Activated CD8-positive, alpha-beta memory T cell treated with anti-CD3 and anti-CD28 coated beads, Interleukin-2, amount 50 U/mL, for 48 hours (primary cell): ENCODE results near the gene LSP1.

ENCODE experiments used
- DNase-seq: peaks from one replicate; pipeline ENCODE4 v3.0.0-alpha.2; 2020

The LSP1 gene

DNA sequence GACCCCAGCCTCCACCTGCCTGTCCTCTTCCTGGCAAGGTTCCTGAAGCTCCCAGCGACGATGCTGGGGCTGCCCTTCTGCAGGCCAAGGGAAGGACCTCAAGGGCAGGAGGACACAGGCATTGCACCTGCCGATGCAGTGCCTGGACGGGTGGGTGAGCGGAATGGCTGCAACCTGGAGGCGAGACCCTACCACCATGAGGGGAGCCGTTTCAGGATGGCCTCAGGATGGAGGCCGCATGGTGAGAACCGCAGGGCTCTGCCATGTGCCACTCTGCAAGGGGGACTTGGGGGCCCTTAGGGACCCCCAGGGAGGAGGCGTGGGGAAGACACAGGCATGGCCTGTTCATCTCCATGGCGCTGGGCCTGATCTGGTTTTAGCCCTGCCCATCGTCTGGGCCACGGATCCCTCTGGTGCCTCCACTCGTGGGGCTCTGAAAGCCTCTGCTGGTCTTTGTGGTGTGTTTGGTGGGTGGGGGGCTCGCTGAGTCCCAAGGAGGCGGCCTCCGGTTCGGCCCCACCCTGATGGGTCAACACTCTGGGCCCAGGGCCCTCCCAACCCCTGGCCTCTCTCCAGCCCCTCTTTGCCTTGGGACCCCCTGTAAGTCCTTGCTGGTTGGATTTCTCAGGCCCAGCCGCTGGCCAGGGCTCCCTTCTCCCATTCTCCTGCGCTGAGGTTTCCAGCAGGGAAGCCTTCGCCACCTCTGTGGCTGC is 1.3 kb upstream of the LSP1 start:
- DNase-seq: no peak

- no peak for DNase-seq
Measured at GRCh38 chr11:1852271-1852876, 510 bp upstream of the LSP1 start.

DNA sequence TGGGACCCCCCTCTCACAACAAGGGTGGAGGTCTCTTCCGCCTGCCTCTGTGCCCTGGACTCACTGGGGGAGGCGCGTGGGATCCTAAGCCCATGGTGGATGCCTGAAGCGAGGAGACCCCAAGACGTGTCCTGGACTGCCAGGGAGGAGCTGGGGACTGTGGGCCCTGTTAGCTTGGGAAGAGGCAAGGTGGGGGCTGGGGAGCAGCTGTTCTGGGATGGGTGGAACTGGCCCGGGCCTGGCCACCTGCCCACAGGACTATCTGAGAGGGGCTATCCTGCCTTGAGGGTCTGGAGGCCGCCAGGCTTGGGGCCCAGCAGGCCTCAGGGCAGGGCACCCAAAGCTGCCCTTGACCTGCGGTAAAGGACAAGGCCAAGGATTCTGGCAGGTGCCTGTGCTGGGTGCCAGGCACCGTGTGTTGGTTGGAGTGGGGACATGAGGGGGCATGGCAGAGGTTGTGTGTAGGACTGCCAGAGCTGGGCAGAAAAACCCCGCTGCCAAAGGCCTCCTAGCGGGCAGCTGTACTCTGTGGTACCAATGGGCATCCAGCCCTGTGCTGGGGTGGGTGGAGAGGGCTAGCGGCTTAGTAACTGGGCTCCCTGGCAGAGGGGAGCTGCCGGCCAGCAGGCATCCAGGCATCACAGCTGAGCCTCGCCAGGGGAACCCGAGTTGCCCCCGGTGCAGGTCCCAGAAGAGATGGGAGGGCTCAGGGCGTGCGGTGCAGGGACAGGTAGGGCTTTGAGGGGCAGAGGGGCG is 670 bp downstream of the LSP1 start:
- peak; percentile 68 for DNase-seq

DNA sequence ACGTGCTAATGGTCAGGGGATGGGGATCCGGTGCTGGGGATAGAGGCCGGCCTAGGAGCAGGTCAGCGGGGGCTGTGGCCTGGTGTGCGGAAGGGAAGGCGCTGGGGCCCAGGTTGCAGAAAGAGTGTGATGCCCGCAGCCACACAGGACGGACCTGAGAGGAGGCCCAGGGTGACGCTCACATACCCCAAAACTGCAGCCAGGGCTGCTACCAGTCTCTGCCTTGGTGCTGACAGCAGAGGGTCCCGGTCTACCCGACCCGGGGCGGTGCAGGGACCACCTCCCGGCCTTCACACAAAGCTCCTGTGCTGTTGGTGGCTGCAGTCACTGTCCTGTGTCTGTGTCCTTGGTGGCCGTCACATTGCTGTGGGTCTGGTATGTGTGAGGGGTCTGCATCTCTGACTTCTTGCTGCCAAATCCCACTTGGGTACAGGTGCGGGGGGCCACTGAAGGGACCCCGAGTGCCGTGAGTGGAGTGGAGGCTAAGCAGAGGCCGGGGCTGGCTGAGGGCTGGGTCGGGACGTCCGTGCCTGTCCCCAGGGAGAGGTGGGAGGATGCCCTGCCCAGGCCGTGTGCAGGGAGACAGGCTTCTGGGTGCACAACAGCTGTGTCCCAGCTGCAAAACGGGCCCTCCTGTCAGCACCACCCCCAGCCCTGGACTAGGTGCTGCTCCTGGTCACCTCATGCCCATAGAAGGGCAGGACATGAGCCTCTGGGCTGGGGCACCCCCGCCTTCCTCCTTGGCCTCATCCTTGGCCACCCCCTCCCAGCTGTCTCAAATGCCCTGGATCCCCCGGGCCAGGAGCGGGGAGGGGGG is 1.5 kb downstream of the LSP1 start:
- no peak for DNase-seq

GRCh38 chr11:1854949-1855885 is 2.3 kb downstream of the LSP1 start:
- DNase-seq: peak; percentile 72

- no peak for DNase-seq
Measured at GRCh38 chr11:1855886-1856265, 3.0 kb downstream of the LSP1 start.

DNA sequence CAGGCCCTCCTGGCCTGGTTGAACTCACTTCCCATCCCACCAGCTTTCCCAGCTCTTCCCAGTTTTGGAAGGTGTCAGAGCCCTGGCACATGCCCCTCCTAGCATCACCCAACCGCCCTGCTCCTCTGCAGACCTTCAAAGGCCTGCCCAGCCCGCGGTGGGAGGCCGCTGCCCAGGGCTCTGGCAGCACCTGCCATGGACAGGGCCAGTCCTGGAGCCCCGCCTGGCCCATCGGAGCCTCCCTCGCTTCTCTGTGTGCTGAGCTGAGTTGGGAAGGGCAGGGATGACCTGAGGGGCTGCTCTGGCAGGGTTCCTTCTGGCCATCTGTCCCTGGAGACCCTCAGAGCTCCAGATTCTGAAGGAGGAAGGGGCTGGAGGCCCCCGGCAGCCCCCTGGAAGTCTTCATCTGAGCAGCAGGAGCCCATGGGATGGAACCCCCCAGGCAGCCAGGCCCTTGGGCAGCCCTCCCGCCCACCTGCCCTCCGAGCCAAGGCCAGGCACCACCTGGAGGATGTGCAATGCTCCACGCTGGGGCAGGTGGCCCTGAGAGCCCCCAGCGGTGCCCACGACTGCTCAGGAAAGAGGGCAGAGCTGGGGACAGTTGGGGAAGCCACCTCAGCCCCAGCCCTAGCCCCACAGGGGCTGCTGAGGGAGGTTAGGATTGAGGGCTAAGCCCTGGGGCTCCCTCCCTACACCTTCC is 3.6 kb downstream of the LSP1 start:
- DNase-seq: no peak

DNA sequence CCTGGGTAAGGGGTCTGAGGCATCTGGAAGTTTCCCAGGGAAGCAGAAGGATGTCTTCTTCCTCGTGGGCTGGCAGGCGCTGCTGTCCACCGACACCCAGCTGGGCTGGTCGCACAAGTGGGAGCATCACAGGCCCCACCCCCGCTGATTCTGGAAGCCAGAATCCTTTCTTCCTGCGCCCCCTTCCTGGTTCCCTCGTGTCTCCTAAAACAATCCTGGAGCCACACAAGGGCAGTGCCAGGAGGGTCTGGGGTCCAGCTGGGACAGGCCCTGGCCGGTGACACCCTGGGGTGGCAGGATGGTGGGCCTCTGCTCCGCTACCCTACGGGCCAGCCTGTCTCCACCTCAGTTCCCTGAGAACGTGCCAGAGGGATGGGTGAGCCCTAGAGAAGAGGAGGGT is 4.2 kb downstream of the LSP1 start:
- no peak for DNase-seq

GRCh38 chr11:1858154-1858553 is 5.3 kb downstream of the LSP1 start:
- no peak for DNase-seq

GRCh38 chr11:1858576-1858975 is 5.7 kb downstream of the LSP1 start:
- no peak for DNase-seq

DNA sequence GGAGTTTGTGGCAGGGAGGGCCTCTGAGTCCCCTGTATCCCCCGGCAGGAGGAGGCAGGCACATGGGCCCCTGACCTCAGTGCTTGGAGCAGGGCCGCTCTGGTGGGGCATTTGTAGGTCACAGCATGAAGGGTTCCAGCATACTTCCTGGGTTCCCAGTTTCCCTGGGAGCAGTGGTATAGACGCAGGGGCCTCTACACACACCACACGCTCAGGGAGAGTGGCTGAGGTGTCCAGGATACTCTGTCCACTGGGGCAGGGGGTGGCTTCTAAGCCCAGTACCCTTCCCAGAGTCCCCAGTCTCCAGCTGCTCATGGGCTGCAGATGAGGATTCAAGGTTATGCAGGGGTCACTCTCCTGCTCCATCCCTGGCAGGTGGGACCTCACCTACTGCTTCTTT is 6.1 kb downstream of the LSP1 start:
- no peak for DNase-seq

DNA sequence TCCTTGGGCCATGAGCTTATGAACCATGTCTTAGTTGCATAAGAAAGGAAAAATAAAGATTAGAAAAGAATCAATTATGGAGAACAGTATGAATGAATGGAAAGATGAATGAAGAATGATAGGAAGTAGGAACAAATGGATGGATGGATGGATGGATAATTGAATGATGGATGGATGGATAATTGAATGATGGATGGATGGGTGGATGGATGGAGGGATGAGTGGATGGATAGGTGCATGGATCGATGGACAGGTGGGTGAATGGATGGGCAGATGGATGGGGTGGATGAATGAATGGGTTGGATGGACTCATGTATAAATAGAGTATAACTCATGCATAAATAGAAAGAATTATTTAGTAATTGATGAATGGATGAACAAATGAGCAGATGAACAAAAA is 7.2 kb downstream of the LSP1 start:
- DNase-seq: no peak

DNA sequence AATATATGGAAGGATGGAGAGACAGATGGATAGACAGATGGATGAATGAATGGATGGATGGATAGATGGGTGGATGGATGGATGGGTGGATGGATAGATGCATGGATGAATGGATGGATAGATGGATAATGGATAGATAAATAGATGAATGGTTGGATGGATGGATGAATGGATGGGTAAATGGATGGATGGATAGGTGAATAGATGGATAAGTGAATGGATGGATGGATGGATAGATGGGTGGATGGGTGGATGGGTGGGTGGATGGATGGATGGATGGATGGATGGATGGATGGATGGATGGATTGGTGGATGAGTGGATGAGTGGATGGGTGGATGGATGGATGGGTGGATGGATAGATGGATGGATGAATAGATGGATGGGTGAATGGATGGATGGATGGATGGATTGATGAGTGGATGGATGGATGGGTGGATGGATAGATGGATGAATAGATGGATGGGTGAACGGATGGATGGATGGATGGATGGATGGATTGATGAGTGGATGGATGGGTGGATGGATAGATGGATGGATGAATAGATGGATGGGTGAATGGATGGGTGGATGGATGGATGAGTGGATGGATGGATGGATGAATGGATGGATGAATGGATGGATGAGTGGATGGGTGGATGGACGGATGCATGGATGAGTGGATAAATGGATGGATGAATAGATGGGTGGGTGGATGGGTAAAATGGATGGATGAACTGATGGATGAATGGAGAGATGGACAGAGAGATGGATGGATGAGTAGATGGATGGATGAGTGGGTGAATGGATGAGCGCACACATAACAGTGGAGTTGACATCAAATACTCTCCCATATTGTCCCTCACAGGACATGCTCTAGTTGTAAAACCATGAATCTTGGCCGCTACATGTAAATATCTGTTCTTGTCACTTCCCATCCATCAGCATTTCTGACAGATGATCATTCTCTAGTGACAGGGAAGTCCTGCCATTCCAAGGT is 8.8 kb downstream of the LSP1 start:
- no peak for DNase-seq

GRCh38 chr11:1862588-1863351 is 9.9 kb downstream of the LSP1 start:
- no peak for DNase-seq

- no peak for DNase-seq
Measured at GRCh38 chr11:1863352-1864216, 10.7 kb downstream of the LSP1 start.

DNA sequence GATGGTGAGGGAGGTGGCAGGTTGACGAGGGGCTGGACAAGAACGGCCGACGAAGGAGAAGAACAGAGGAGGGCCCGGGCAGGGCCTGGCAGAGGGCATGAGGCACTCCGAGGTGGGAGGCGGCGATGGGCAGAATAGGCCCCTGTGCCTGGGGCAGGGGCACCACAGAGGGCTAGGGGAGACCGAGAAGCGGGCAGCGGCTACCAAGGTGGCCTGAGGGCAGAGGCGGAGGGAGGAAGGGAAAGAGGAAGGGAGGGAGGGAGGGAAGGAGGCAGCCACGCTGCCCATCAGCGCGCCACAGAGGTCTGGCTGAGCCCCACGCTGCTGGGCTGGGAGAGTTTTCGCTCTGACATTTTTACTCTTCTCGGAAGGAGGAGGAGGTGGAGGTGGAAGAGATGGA is 11.3 kb downstream of the LSP1 start:
- no peak for DNase-seq

- no peak for DNase-seq
Measured at GRCh38 chr11:1864831-1865665, 12.2 kb downstream of the LSP1 start.

DNA sequence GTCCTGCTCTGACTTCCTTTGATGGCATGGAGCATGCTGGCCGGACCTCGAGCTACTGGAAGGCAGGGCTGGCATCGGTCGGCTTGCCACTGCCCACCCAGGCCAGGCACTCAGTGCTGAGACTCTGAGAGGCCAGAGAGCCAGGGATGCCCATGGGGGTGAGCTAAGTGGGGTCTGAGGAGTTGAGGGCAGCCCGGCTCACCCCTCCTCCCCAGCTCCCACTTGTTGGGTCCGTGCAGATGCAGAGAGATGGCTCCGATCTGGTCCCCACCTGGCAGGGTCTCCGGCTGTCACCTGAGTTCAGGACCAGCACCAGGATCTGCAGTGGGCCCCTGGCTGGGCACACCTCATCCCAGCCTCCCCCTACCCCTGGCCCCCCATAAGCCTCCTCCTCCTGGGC is 13.3 kb downstream of the LSP1 start:
- DNase-seq: no peak
